GM19351 (cell line): ENCODE measurements around the gene KCNJ18.
"Not testable (repeated sequence)": the region's sequence is repeated elsewhere in the genome, so short reads cannot be mapped to it uniquely, and the experiment has no call there.

Experiments used
- ATAC-seq: cut with Tn5 transposase; IDR thresholded peaks from one replicate; pipeline ENCODE4 v1.9.1; 2021; ENCODE audit warnings: mild to moderate bottlenecking, moderate library complexity; ENCODE audit not compliant: unreplicated experiment

The KCNJ18 gene

DNA sequence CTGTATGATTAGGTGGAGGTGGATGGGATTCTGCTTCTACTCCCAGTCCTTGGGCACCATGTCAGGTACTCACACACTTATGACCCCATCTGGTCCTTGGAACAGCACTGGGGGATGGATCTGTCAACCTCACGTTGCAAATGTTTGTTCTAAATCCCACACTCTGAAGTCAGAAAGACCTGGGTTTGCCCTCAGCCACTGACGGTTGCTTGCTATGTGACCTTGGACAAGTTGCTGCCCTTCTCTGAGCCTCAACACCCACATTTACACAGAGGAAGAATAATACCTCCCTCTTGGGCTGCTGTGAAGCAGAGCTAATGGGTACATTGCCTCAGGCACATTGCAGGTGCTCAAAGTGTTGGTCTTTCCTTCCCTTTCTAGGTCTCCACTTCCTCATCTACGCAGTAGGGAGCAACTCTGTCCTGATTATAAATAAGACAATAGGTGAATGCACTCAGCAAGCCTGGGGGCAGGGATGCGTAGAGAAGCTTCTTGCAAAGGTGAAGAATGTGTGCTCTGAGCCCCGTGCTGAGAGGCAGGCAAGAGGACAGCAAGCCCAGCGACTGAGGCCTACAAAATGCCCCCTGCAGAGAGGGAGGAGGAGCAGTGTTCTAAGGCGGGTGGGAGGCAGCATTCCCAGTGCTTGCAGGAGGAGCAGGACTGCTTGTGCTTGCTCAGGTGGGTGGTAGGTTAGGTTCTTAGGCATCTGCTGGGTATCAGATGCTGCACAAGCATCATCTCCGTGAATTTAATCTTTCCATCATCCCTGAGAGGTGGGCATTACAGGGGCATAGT is 21.8 kb upstream of the KCNJ18 start:
- ATAC-seq, result not testable (repeated sequence)

DNA sequence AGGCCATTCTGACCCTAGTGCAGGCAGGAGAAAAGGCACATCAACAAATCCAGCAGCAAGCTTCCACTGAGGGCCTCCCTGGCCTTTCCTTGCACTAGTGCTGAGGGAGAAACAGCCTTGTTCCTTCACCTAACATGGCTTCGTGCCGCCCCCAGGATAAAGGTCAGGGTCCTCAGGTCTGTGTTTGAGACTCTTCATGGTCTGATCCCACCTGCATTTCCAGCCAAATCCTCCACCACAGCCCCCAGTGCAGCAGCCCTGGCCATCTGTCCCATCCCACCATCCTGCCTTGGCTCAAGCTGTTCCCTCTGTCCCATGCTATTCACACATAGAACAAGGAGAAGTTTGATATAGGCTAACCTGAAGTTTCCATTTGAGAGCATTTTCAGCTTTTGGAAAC is 20.9 kb upstream of the KCNJ18 start:
- ATAC-seq, result not testable (repeated sequence)

DNA sequence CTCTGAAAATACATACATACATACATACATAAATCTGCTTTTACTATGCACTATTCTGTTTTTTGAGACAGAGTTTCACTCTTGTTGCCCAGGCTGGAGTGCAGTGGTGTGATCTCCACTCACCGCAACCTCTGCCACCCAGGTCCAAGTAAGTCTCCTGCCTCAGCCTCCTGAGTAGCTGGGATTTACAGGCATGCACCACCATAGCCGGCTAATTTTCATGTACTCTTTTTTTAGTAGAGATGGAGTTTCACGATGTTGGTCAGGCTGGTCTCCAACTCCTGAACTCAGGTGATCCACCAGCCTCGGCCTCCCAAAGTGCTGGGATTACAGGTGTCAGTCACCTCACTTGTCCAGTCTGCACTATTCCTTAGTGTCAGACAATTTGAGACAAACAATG is 20.5 kb upstream of the KCNJ18 start:
- ATAC-seq, result not testable (repeated sequence)

DNA sequence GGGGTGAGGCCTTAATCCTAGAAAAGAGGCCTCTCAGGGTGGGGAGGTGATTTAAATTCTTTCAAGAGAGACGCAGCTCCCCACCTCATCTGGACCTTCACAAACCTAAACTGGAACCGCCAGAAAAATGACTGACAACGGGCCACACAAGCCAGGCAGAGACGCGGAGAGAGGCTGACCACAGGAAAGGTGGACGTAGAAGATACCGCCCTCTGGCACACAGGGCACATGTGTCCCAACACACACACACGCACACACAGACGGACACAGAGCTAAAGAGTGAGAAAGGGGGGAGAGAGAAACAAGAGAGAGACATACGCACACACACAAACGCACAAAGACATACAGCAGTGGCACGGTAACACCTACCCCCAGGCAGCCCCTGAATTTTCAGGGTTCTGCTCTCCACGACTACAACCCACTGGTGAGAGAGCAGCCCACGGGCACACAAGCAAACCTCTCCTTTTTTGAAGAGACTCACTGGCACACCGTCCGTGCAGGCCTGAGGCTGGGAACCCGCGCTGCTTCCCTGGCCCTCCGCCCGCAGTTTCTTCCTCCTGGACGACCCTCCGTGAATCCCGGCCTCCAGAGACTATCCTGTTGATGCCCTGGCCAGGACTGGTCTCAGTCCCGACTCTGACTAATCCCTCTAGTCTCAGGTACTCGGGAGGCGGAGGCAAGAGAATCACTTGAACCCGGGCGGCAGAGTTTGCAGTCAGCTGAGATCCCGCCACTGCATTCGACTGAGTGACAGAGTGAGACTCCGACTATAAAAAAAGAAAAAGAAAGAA is 18.7 kb upstream of the KCNJ18 start:
- ATAC-seq, result not testable (repeated sequence)

DNA sequence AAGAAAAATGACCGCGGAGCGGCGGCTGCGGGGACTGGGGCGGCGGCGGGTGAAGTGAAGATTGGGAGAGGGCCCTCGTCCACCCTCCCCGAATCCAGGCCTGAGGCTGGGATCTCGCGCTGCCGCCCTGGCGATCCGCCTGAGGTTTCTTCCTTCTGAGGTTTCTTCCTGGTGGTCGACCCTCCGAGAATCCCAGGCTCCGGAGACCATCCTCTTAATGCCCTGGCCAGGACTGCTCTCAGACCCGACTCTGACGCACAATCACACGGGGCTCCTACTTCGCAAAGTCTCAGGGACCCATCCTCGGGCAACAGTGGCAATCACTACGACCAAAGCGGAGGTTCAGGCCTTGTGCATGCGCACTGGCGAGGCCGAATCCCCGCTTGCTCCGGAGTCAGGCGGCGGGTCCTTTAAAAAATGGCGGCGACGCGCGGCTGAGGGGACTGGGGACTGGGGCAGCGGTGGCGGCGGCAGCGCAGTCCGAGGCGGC is 18.0 kb upstream of the KCNJ18 start:
- no peak for ATAC-seq

DNA sequence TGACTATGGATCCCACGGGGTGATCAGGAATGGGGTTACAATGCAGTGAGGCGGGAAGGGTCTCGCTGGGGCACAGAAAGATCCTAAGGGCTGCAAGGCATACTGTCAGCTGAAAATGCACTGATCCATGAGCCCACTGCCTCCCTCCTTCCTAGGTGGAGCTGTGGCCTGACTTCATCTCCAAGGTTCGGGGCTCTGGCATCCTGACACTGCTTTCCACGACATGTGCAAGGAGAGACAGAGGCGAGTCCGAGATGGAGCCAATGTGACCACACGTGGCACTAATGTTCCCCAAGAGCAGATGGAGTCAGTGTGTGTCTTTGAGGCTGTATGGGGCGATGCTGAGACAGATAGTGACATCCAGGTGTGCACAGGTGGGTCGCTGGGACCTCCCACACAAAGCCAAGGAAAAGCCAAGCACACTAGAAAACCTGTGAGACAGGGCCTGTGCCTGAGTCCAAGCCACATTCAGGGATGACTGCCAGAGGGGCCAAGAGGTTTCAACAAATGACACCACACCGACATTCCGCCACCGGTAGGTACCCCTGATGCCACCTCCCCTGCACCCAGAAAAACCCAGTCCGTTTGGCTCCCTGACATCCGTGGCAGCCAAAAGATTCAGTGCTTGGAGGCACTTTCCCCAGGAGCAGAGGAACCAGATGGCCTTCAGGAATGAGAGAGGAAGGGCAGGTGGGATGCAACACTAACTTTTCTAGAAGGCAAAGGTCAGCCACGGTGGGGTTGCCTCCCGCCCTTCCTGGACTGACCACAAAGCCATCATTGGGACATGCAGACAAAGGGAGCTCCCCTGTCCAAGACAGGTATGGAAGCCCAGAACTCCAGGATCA is 17.2 kb upstream of the KCNJ18 start:
- ATAC-seq, result not testable (repeated sequence)

DNA sequence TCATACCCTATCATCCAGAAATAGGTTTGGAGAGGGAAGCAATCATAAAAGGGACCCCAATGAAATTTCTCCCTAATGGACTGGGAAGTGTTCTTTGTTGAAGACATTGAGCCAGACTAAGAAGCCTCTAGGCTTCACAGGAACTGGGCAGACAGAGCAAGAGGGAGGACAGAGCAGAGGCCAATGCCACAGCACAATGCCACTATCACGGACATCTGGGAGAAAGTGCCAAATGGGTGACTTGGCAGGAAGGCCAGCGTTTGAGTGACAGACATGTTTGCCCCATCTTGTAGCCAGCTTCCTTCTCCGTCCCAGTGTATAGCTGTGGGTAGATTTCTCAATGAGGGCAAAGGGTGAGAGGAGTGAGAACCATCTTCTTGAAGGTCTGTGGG is 16.6 kb upstream of the KCNJ18 start:
- not testable (repeated sequence) for ATAC-seq

DNA sequence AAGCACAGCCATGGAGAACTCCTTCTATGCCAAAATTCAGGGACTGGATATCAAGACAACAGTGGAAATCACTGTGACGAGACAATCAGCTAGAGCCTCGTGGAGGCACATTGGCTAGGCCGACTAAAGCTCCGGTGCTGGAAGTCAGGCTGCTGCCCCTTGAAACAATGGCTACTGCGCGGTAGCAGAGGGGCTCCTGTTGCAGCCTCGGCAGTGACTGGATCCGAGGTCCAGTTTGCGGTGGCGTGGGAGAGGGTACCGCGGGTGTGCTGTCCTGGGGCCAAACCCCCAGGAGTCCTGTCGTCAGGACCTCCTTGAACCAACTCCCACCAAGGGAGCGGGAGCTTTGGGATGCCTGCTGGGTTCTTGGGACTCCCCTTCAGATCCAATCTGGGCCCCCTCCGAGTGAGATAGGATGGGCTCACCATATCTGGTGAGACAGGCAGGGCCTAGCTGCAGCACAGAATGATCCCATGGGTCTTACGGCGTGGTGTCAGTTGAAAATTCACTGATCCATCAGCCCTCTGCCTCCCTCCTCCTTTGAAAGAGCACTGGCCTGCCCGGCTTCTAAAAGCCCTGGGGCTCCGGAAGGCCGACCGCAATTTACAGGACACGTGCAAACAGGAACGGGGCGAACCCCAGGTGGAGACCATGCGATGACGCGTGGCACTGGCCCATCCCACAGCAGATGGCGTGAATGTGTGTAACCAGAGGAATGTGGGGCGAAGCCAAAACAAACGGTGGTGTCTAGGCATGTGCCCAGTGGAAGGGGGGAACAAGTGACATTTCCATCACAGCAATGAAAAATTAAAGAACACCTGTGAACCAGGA is 15.8 kb upstream of the KCNJ18 start:
- ATAC-seq, result no peak

DNA sequence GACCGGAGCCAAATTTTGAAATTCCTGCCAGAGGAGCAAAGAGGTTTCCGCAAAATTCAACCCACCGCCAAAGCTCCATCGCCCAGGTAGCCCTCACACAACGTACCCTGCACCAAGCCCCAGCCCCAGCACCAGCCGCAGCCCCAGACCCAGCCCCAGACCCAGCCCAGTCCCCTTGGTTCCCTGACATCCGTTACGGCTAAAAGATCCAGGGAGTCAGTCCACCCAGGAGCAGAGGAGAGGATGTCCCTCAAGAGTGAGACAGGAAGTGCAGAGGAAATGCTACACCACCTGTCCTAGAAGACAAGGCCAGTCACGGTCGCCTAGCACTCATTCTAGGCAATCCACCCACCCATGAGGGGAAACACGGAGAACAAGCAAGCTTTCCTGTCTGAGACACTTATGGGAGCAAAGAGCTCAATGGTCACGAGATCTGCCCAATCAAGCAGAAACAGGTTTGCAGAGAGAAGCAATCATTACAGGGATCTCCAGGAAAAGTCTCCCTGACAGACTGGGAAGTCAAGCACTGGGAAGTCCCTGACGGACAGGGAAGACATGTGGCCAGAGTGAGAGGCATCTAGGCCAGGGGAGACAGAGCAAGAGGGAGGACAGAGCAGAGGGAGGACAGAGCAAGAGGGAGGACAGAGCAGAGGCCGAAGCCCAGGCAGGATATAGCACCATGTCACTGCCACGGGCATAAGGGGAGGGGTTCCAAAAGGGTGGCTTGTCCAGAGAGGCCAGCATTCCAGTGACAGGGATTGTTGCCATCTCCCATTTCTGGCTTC is 15.0 kb upstream of the KCNJ18 start:
- no peak for ATAC-seq

DNA sequence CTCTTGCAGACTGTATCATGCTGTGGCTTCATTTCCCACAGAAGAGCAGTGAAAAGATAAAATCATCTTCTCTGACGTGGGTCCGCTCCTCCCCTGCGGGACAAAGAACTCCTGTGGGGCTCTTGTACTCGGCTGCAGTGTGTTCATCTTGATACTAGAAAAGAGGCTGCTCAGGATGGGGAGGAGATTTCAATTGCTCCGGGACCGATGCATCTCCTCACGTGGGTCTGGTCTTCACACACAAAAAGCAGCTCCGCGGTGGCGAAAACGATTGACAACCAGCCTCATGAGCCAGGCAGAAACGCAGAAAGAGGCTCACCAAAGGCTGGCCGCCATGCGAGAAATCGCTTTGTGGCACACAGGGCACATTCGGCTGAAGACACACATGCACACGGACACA is 14.4 kb upstream of the KCNJ18 start:
- ATAC-seq, result no peak

DNA sequence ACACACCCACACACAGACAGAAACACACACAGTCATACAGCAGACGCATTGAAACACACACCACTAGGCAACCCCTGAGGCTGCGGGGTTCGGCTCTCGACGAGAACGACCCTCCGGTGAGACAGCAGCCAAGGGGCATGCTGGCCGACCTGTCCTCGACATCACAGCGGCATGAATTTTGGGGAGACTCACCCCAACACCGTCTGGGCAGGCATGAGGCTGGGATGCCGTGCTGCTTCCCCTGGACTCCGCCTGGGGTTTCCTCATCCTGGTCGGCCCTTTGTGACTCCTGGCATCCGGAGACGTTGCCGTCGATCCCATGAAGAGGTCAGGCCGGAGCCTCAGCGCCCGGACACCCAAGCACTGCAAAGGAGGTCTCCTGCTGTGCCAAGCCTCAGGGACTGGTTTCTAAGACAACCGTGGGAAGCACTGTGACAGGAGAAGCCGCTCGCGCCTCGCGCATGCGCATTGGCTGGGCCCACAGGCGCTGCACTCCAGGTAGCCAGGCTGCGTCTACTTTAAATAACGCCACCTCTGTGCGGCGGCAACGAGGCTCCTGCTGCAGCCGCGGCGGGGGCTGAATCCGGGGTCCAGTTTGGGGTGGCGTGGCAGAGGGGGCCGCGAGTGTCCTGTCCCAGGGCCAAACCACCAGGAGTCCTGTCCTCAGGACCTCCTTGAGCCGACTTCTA is 13.8 kb upstream of the KCNJ18 start:
- no peak for ATAC-seq

DNA sequence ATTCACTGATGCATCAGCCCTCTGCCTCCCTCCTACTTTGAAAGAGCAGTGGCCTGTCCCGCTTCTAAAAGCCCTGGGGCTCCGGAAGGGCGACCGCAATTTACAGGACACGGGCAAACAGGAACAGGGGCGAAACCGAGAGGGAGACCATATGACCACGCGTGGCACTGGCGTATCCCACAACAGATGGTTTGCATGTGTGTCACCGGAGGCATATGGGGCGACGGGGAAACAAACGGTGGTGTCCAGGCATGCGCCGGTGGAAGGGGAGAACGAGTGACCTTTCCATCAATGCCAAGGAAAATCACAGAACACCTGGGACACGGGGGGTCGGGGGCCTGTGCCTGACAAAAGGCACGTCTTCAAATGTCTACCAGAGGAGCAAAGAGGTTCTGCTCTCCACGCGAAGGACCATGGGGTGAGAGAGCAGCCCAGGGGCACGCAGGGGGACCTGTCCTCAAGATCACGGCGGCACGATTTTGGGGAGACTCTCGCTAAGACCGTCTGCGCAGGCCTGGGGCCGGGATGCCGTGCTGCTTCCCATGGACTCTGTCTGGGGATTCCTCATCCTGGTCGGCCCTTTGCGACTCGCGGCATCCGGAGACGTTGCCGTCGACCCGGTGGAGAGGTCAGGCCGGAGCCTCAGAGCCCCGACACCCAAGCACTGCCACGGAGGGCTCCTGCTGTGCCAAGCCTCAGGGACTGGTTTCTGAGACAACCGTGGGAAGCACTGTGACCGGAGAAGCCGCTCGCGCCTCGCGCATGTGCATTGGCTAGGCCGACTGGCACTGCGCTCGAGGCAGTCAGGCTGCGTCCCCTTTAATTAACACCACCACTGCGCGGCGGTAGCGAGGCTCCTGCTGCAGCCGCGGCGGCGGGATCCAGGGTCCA is 12.8 kb upstream of the KCNJ18 start:
- ATAC-seq, result no peak

DNA sequence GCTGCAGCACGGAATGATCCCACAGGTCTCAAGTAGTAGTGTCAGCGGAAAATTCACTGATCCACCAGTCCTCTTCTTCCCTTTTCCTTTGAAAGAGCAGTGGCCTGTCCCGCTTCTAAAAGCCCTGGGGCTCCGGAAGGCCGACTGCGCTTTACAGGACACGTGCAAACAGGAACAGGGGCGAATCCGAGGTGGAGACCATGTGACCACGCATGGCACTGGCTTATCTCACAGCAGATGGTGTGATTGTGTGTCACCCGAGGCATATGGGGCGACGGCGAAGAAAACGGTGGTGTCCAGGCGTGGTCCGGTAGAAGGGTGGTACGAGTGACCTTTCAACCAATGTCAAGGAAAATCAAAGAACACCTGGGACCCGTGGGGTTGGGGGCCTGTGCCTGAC is 12.0 kb upstream of the KCNJ18 start:
- ATAC-seq, result no peak

DNA sequence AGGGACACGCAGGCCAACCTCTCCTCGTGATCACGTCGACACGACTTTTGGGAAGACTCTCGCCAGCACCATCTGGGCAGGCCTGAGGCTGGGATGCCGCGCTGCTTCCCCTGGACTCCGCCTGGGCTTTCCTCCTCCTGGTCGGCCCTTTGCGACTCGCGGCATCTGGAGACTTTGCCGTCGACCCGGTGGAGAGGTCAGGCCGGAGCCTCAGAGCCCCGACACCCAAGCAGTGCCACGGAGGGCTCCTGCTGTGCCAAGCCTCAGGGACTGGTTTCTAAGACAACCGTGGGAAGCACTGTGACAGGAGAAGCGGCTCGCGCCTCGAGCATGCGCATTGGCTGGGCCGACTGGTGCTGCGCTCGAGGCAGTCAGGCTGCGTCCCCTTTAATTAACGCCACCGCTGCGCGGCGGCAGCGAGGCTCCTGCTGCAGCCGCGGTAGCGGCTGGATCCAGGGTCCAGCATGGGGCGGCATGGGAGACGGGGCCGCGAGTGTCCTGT is 11.4 kb upstream of the KCNJ18 start:
- not testable (repeated sequence) for ATAC-seq

DNA sequence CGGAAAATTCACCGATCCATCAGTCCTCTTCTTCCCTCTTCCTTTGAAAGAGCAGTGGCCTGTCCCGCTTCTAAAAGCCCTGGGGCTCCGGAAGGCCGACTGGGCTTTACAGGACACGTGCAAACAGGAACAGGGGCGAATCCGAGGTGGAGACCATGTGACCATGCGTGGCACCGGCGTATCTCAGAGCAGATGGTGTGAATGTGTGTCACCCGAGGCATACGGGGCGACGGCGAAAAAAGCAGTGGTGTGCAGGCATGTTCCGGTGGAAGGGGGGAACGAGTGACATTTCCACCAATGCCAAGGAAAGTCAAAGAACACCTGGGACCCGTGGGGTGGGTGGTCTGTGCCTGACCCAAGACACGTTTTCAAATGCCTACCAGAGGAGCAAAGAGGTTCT is 10.7 kb upstream of the KCNJ18 start:
- ATAC-seq, result not testable (repeated sequence)

DNA sequence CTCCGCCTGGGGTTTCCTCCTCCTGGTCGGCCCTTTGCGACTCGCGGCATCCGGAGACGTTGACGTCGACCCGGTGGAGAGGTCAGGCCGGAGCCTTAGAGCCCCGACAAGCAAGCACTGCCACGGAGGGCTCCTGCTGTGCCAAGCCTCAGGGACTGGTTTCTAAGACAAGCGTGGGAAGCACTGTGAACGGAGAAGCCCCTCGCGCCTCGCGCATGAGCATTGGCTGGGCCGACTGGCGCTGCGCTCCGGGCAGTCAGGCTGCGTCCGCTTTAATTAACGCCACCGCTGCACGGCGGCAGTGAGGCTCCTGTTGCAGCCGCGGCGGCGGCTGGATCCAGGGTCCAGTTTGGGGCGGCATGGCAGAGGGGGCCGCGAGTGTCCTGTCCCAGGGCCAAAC is 10.2 kb upstream of the KCNJ18 start:
- not testable (repeated sequence) for ATAC-seq

DNA sequence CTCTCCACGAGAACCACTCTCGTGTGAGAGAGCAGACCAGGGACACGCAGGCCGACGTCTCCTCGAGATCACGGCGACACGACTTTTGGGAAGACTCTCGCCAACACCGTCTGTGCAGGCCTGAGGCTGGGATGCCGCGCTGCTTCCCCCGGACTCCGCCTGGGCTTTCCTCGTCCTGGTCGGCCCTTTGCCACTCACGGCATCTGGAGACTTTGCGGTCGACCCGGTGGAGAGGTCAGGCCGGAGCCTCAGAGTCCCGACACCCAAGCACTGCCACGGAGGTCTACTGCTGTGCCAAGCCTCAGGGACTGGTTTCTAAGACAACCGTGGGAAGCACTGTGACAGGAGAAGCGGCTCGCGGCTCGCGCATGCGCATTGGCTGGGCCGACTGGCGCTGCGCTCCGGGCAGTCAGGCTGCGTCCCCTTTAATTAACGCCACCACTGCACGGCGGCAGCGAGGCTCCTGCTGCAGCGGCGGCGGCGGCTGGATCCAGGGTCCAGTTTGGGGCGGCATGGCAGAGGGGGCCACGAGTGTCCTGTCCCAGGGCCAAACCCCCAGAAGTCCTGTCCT is 9.1 kb upstream of the KCNJ18 start:
- not testable (repeated sequence) for ATAC-seq
